GM23338 (cell line): ENCODE data around the gene JMJD7. TPM values are rescaled to one million over a fixed set of nuclear protein-coding genes. Genes with fewer than 3 reads are reported as not detected.

Source experiments
- EZH2 ChIP-seq: fragments of 200-600 bp; sonication (generic); IDR thresholded peaks from one replicate; pipeline ENCODE4 v1.8.0; 2017; ENCODE audit warnings: antibody characterized with exemption, mild to moderate bottlenecking, low read depth; ENCODE audit not compliant: unreplicated experiment
- JUNB ChIP-seq: IDR thresholded peaks from one replicate; pipeline ENCODE4 v1.6.1; 2016; ENCODE audit warnings: antibody characterized with exemption; ENCODE audit not compliant: unreplicated experiment
- NANOG ChIP-seq: IDR thresholded peaks from 2 replicates; pipeline ENCODE4 v1.6.1; 2016; ENCODE audit warnings: antibody characterized with exemption, borderline replicate concordance
- ZNF114 ChIP-seq: fragments of 250-450 bp; sonication (Bioruptor Pico); IDR thresholded peaks from 2 replicates; pipeline ENCODE4 v1.5.0; 2020; ENCODE audit warnings: mild to moderate bottlenecking, moderate library complexity
- polyA plus RNA-seq: library from polyadenylated mRNA; unstranded; fragments of >200 nt; fragmentation: Nextera tagmentation; extraction: Ambion mirVana; gene quantifications from 2 replicates; pipeline ENCODE4 v1.2.1, GENCODE V29; 2016
- total RNA-seq: library from RNA; depleted of rRNA; stranded (reverse); fragments of >200 nt; shearing (Covaris generic); gene quantifications from 2 replicates; pipeline ENCODE4 v1.2.3, GENCODE V29; 2014
- TF ChIP-seq, protein P1 (sequence below): fragments of 250-450 bp; sonication (Bioruptor Pico); IDR thresholded peaks from 2 replicates; pipeline ENCODE4 v1.5.0; 2020; ENCODE audit warnings: mild to moderate bottlenecking, moderate library complexity
- TF ChIP-seq, protein P2 (sequence below): IDR thresholded peaks from one replicate; pipeline ENCODE4 v1.6.1; 2018; ENCODE audit warnings: antibody characterized with exemption; ENCODE audit not compliant: unreplicated experiment
- TF ChIP-seq, protein P3 (sequence below), 2 experiments: fragments of 200-600 bp in 1 of 2; sonication (generic) in 1 of 2; conservative IDR thresholded peaks; 2 replicates each; pipeline versions ENCODE4 v1.5.1 to v1.6.1; 2016 to 2017; ENCODE audit warnings: antibody characterized with exemption in 2 of 2, low read depth in 2 of 2, mild to moderate bottlenecking in 2 of 2, moderate library complexity in 1 of 2

The JMJD7 gene
- total and polyA plus RNA-seq, 2 experiments from 2014 or later, result 8.5 to 9.2 TPM

DNA sequence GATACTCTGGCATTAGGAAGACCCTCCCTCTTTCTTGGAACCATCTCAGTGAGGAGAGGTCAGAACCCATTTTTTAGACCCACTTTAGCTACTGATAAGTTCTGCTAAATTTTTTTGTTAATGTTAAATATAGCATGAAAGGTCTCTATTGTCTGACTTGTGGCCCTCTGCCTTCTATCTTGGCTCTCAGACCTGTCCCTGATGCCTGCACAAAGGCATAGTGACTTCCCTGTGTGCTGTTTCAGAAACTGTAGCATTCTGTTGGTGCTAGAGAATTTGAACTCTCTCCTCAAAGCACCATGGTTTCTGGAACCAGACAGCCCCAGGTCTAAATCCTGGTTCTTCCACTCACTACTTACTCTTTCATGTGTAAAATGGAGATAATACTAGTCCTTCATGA is 38.2 kb upstream of the JMJD7 start (continued):
- TF ChIP-seq, protein P1, sequence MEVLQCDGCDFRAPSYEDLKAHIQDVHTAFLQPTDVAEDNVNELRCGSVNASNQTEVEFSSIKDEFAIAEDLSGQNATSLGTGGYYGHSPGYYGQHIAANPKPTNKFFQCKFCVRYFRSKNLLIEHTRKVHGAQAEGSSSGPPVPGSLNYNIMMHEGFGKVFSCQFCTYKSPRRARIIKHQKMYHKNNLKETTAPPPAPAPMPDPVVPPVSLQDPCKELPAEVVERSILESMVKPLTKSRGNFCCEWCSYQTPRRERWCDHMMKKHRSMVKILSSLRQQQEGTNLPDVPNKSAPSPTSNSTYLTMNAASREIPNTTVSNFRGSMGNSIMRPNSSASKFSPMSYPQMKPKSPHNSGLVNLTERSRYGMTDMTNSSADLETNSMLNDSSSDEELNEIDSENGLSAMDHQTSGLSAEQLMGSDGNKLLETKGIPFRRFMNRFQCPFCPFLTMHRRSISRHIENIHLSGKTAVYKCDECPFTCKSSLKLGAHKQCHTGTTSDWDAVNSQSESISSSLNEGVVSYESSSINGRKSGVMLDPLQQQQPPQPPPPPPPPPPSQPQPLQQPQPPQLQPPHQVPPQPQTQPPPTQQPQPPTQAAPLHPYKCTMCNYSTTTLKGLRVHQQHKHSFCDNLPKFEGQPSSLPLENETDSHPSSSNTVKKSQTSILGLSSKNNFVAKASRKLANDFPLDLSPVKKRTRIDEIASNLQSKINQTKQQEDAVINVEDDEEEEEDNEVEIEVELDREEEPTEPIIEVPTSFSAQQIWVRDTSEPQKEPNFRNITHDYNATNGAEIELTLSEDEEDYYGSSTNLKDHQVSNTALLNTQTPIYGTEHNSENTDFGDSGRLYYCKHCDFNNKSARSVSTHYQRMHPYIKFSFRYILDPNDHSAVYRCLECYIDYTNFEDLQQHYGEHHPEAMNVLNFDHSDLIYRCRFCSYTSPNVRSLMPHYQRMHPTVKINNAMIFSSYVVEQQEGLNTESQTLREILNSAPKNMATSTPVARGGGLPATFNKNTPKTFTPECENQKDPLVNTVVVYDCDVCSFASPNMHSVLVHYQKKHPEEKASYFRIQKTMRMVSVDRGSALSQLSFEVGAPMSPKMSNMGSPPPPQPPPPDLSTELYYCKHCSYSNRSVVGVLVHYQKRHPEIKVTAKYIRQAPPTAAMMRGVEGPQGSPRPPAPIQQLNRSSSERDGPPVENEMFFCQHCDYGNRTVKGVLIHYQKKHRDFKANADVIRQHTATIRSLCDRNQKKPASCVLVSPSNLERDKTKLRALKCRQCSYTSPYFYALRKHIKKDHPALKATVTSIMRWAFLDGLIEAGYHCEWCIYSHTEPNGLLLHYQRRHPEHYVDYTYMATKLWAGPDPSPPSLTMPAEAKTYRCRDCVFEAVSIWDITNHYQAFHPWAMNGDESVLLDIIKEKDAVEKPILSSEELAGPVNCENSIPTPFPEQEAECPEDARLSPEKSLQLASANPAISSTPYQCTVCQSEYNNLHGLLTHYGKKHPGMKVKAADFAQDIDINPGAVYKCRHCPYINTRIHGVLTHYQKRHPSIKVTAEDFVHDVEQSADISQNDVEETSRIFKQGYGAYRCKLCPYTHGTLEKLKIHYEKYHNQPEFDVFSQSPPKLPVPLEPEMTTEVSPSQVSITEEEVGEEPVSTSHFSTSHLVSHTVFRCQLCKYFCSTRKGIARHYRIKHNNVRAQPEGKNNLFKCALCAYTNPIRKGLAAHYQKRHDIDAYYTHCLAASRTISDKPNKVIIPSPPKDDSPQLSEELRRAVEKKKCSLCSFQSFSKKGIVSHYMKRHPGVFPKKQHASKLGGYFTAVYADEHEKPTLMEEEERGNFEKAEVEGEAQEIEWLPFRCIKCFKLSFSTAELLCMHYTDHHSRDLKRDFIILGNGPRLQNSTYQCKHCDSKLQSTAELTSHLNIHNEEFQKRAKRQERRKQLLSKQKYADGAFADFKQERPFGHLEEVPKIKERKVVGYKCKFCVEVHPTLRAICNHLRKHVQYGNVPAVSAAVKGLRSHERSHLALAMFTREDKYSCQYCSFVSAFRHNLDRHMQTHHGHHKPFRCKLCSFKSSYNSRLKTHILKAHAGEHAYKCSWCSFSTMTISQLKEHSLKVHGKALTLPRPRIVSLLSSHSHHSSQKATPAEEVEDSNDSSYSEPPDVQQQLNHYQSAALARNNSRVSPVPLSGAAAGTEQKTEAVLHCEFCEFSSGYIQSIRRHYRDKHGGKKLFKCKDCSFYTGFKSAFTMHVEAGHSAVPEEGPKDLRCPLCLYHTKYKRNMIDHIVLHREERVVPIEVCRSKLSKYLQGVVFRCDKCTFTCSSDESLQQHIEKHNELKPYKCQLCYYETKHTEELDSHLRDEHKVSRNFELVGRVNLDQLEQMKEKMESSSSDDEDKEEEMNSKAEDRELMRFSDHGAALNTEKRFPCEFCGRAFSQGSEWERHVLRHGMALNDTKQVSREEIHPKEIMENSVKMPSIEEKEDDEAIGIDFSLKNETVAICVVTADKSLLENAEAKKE (CRISPR knock-in tag), result no peak
- TF ChIP-seq, protein P2, sequence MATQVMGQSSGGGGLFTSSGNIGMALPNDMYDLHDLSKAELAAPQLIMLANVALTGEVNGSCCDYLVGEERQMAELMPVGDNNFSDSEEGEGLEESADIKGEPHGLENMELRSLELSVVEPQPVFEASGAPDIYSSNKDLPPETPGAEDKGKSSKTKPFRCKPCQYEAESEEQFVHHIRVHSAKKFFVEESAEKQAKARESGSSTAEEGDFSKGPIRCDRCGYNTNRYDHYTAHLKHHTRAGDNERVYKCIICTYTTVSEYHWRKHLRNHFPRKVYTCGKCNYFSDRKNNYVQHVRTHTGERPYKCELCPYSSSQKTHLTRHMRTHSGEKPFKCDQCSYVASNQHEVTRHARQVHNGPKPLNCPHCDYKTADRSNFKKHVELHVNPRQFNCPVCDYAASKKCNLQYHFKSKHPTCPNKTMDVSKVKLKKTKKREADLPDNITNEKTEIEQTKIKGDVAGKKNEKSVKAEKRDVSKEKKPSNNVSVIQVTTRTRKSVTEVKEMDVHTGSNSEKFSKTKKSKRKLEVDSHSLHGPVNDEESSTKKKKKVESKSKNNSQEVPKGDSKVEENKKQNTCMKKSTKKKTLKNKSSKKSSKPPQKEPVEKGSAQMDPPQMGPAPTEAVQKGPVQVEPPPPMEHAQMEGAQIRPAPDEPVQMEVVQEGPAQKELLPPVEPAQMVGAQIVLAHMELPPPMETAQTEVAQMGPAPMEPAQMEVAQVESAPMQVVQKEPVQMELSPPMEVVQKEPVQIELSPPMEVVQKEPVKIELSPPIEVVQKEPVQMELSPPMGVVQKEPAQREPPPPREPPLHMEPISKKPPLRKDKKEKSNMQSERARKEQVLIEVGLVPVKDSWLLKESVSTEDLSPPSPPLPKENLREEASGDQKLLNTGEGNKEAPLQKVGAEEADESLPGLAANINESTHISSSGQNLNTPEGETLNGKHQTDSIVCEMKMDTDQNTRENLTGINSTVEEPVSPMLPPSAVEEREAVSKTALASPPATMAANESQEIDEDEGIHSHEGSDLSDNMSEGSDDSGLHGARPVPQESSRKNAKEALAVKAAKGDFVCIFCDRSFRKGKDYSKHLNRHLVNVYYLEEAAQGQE, result no peak
- TF ChIP-seq ZNF114 (CRISPR knock-in tag) (no peak), JUNB (no peak), EZH2 (no peak), NANOG (no peak)
- TF ChIP-seq, protein P3, sequence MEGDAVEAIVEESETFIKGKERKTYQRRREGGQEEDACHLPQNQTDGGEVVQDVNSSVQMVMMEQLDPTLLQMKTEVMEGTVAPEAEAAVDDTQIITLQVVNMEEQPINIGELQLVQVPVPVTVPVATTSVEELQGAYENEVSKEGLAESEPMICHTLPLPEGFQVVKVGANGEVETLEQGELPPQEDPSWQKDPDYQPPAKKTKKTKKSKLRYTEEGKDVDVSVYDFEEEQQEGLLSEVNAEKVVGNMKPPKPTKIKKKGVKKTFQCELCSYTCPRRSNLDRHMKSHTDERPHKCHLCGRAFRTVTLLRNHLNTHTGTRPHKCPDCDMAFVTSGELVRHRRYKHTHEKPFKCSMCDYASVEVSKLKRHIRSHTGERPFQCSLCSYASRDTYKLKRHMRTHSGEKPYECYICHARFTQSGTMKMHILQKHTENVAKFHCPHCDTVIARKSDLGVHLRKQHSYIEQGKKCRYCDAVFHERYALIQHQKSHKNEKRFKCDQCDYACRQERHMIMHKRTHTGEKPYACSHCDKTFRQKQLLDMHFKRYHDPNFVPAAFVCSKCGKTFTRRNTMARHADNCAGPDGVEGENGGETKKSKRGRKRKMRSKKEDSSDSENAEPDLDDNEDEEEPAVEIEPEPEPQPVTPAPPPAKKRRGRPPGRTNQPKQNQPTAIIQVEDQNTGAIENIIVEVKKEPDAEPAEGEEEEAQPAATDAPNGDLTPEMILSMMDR (conservative IDR thresholded peaks at IDR 0.05; ENCODE audit: low read depth in 2 of 2), result no peak
